CD8-positive, alpha-beta memory T cell (primary cell): ENCODE measurements around the gene INTS7. TPM values are rescaled to one million over a fixed set of nuclear protein-coding genes. Genes with fewer than 3 reads are reported as not detected.
"Not testable (repeated sequence)": the region's sequence is repeated elsewhere in the genome, so short reads cannot be mapped to it uniquely, and the experiment has no call there.

Source experiments
- CTCF ChIA-PET: fragments of 350-600 bp; sonication (Branson Sonifier 250); formaldehyde crosslinking; loops from one replicate; lab custom pipeline; 2021; ENCODE audit warnings: antibody characterized with exemption; lab: Charles Lee
- POLR2A ChIA-PET: fragments of 350-600 bp; sonication (Branson Sonifier 250); formaldehyde crosslinking; loops from one replicate; lab custom pipeline; 2021; ENCODE audit warnings: antibody characterized with exemption; lab: Charles Lee
- DNase-seq, 5 donors: peaks; one replicate each; pipeline versions ENCODE4 v3.0.0 to v3.0.0-alpha.2; 2020 to 2022; ENCODE audit warnings: mixed read lengths in 1 of 5
- H3K27ac ChIP-seq: one replicate; pipeline ENCODE4 v1.7.0; 2013; ENCODE audit warnings: low read depth, mild to moderate bottlenecking, low read length, moderate library complexity
- H3K27me3 ChIP-seq: 2 replicates; pipeline ENCODE4 v1.7.0; 2013; ENCODE audit warnings: low read length, mild to moderate bottlenecking; ENCODE audit not compliant: insufficient read depth, poor library complexity, severe bottlenecking
- H3K36me3 ChIP-seq: 2 replicates; pipeline ENCODE4 v1.7.0; 2013; ENCODE audit warnings: mild to moderate bottlenecking, low read length, moderate library complexity; ENCODE audit not compliant: insufficient read depth
- H3K4me1 ChIP-seq: 2 replicates; pipeline ENCODE4 v1.7.0; 2013; ENCODE audit warnings: mild to moderate bottlenecking, low read length, moderate library complexity; ENCODE audit not compliant: insufficient read depth
- H3K4me3 ChIP-seq: 2 replicates; pipeline ENCODE4 v1.7.0; 2013; ENCODE audit warnings: mild to moderate bottlenecking, low read length
- H3K9me3 ChIP-seq: 2 replicates; pipeline ENCODE4 v1.7.0; 2013; ENCODE audit warnings: mild to moderate bottlenecking, low read length
- H3K27ac Mint-ChIP-seq, 8 donors: one replicate each; pipeline ENCODE4 v1.8.0; 2020 to 2021; ENCODE audit warnings: mixed read lengths in 8 of 8, mild to moderate bottlenecking in 6 of 8, inconsistent platforms in 3 of 8, moderate library complexity in 3 of 8
- H3K27me3 Mint-ChIP-seq, 2 donors: one replicate each; pipeline ENCODE4 v1.8.0; 2020 to 2021; ENCODE audit warnings: mixed read lengths in 2 of 2, mild to moderate bottlenecking in 1 of 2, moderate library complexity in 1 of 2
- H3K36me3 Mint-ChIP-seq, 3 donors: one replicate each; pipeline ENCODE4 v1.8.0; 2020 to 2021; ENCODE audit warnings: mixed read lengths in 3 of 3, inconsistent platforms in 1 of 3, mild to moderate bottlenecking in 1 of 3
- H3K4me1 Mint-ChIP-seq, 3 donors: one replicate each; pipeline ENCODE4 v1.8.0; 2020 to 2021; ENCODE audit warnings: mixed read lengths in 3 of 3, inconsistent platforms in 1 of 3, mild to moderate bottlenecking in 1 of 3
- H3K4me3 Mint-ChIP-seq, 7 donors: one replicate each; pipeline ENCODE4 v1.8.0; 2020 to 2021; ENCODE audit warnings: mixed read lengths in 7 of 7, mild to moderate bottlenecking in 6 of 7, moderate library complexity in 4 of 7, inconsistent platforms in 2 of 7
- H3K9me3 Mint-ChIP-seq, 5 donors: one replicate each; pipeline ENCODE4 v1.8.0; 2020 to 2022; ENCODE audit warnings: mixed read lengths in 5 of 5, mild to moderate bottlenecking in 3 of 5, moderate library complexity in 2 of 5, inconsistent platforms in 1 of 5
- polyA plus RNA-seq: library from polyadenylated mRNA; unstranded; fragments of 300-500 nt; fragmentation: Illumina TruSeq; gene quantifications from one replicate; pipeline ENCODE4 v1.2.3, GENCODE V29; 2021
- total RNA-seq, 2 experiments: library from RNA; stranded (reverse); gene quantifications; one replicate each; pipeline ENCODE4 v1.2.3, GENCODE V29; 2021

INTS7 gene
- total and polyA plus RNA-seq, 3 experiments from 2014 or later: 11.5 to 36.0 (median 35.2) TPM

DNA sequence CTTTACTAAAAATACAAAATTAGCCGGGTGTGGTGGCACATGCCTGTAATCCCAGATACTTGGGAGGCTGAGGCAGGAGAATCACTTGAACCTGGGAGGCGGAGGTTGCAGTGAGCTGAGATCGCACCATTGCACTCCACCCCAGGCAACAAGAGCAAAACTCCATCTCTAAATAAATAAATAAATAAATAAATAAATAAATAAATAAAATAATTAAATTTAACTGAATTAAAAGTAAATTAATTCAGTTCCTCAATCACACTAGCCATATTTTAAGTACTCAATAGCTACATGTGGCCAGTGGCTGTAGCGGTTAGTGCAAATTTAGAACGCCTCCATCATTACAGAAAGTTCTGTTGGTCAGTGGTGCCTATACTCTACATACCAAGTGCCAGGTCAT lies 97.9 kb downstream of the INTS7 start:
- H3K27ac Mint-ChIP-seq, H3K9me3 Mint-ChIP-seq, H3K27ac ChIP-seq, DNase-seq, H3K9me3 ChIP-seq, H3K27me3 ChIP-seq, H3K27me3 Mint-ChIP-seq, CTCF ChIA-PET, H3K4me3 Mint-ChIP-seq, H3K36me3 ChIP-seq, H3K4me3 ChIP-seq: not testable (repeated sequence)
- H3K36me3 Mint-ChIP-seq: peaks cover 0 to 10% (median 7%) of the 10 kb centered on the region in 3 donors
- H3K4me1 Mint-ChIP-seq: peaks cover 22 to 50% (median 44%) of the 10 kb centered on the region in 3 donors
- POLR2A ChIA-PET: interaction anchor here (0.7 kb wide), 1 partner anchor 1211 kb away, joined by 3 read pairs; no protein-coding TSS in a partner anchor
- peaks cover 20% of the 10 kb centered on the region for H3K4me1 ChIP-seq

DNA sequence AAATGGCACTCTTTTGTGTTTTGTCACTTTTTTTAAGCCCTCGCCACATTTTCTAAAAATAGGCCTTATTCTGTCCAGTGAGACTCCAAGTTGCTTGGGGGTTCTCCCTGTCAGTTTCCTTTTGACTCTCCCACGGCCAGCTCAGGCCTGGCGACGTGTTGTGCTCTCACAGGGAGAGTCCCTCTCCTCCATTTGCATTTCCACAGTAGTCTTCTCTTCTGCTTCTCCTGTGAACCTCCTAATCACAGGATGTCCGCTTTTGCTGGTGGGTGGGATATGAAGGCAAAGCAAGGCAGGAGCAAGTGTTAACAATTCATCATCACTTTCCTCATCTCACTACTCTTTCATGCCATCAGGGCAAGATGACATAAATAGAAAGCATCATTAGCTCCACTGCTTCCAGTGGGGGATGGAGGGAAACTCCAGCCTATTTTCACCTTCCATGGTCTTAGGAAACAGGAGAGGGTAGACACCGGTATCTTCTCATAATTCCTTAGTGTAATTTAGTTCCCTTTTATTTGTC lies 99.8 kb downstream of the INTS7 start:
- POLR2A ChIA-PET: no interaction called here

DNA sequence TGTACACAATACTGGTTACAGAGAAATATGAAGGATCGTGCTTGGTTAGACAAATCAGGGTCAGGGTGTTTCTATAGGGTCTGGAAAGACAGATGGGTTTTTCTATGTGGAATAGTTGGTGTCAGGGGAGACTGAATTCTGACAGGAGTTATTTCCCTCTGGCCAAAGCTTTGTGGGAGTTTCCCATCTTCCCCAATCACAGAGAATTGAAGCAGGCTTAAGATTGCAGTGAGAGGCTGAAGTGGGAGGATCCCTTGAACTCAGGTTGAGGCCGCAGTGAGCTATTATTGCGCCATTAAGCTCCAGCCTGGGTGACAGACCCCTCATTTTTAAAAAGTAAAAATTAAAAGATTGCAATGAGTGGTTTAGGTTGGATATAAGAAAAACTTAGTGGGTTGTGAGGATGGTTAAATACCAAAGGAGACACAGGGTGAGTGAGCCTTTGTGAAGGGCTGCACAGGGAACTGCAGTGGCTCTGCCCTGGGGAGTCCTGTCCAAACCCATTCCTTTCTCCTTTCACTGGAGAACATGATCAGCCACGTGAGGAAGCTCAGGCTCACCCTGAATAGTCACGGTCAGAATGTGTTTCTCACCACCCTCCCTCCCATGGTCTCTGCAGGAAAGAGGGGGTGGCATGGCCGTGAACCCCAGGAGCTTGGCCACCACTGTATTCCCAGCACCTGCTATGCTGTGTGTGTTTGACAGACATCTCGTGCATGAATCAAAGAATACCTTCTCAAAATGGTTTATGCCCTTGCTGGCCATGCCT lies 101.2 kb downstream of the INTS7 start:
- Histone ChIP-seq H3K9me3 (no peaks in the 10 kb centered on the region), H3K27ac (no peak overlapping the region), H3K4me3 (no peak overlapping the region), H3K27me3 (no peaks in the 10 kb centered on the region), H3K4me1 (peaks cover 11% of the 10 kb centered on the region), H3K36me3 (no peaks in the 10 kb centered on the region)
- H3K4me3 Mint-ChIP-seq: no peak overlapping the region
- H3K4me1 Mint-ChIP-seq: peaks cover 18 to 32% (median 28%) of the 10 kb centered on the region in 3 donors
- H3K9me3 Mint-ChIP-seq: no peaks in the 10 kb centered on the region
- peak overlapping the region in 3 of 8 donors; percentile 11 to 63 (median 11) for H3K27ac Mint-ChIP-seq
- POLR2A ChIA-PET: no interaction called here
- peaks cover 0 to 4% (median 0%) of the 10 kb centered on the region in 3 donors for H3K36me3 Mint-ChIP-seq
- no peak for DNase-seq
- CTCF ChIA-PET: no interaction called here
- H3K27me3 Mint-ChIP-seq: peaks cover 6 to 13% of the 10 kb centered on the region in 2 donors

More for the DNA sequence above, 99.8 kb downstream of the INTS7 start:
- Histone ChIP-seq H3K4me3 (no peak overlapping the region), H3K27me3 (no peaks in the 10 kb centered on the region), H3K9me3 (no peaks in the 10 kb centered on the region), H3K4me1 (peaks cover 20% of the 10 kb centered on the region), H3K27ac (no peak overlapping the region), H3K36me3 (no peaks in the 10 kb centered on the region)
- Mint-ChIP-seq H3K27me3 (peaks cover 3 to 4% of the 10 kb centered on the region in 2 donors), H3K36me3 (no peaks in the 10 kb centered on the region), H3K4me3 (peak overlapping the region in 6 of 7 donors; percentile 20 to 83 (median 54)), H3K9me3 (no peaks in the 10 kb centered on the region), H3K27ac (peak overlapping the region in 6 of 8 donors; percentile 8 to 86 (median 41)), H3K4me1 (peaks cover 20 to 44% (median 39%) of the 10 kb centered on the region in 3 donors)
- CTCF ChIA-PET: no interaction called here
- DNase-seq: no peak

DNA sequence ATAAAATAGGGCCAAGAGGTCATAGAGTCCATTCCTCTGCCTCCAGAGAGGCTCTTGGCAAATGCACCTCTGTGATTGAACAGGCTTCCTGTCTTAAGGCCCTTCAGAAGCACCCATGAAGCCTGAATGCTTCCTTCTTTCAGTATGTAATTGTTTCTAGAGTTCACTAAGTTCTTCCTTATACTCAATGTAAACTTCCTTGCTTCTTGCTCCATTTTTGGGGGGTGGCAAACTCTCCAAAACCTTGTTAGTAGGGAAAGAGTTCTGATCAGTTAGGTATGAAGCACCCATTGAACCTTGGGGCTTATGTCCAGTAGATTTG lies 102.5 kb downstream of the INTS7 start:
- H3K27me3 ChIP-seq: no peaks in the 10 kb centered on the region
- H3K4me3 ChIP-seq: no peak overlapping the region
- no peak overlapping the region for H3K4me3 Mint-ChIP-seq
- no peaks in the 10 kb centered on the region for H3K36me3 ChIP-seq
- H3K27ac Mint-ChIP-seq: no peak overlapping the region
- ChIA-PET POLR2A (no interaction called here), CTCF (no interaction called here)
- H3K27ac ChIP-seq: no peak overlapping the region
- no peak for DNase-seq
- peaks cover 9 to 19% (median 15%) of the 10 kb centered on the region in 3 donors for H3K4me1 Mint-ChIP-seq
- peaks cover 0 to 4% (median 0%) of the 10 kb centered on the region in 3 donors for H3K36me3 Mint-ChIP-seq
- H3K27me3 Mint-ChIP-seq: peaks cover 6 to 13% of the 10 kb centered on the region in 2 donors
- H3K4me1 ChIP-seq: peaks cover 2% of the 10 kb centered on the region
- H3K9me3 ChIP-seq: no peaks in the 10 kb centered on the region
- no peaks in the 10 kb centered on the region for H3K9me3 Mint-ChIP-seq

DNA sequence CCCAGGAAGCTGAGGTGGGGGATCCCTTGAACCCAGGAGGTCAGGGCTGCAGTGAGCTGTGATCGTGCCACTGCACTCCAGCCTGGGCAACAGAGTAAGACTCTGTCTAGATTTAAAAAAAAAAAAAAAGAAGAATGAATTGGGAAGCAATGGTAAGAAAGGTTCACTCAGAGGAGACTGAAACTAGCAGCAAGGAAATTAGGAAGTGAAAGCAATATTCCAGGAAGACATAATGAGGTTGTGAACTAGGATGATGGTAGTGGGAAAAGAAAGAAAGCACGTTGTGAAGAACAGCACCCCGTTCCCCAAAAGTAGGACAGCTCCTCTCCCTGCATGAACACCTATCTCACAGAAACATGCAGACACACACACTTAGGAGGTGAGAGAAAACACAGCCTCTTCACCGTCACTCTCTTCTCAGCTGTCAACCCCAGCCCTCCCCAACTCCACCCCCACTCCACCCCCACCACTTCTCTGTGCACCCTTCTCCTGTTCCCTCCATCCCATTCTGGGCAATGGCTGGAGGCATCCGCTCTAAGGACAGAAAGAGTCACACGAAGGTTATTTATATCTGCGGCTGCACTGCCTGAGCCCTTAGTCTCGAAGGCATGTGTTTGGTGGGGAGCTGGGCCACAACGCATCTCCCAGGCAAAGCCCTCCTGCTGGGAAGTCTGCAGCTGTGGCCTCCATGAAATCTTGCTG lies 103.0 kb downstream of the INTS7 start:
- POLR2A ChIA-PET: no interaction called here
- no peaks in the 10 kb centered on the region for H3K9me3 Mint-ChIP-seq

DNA sequence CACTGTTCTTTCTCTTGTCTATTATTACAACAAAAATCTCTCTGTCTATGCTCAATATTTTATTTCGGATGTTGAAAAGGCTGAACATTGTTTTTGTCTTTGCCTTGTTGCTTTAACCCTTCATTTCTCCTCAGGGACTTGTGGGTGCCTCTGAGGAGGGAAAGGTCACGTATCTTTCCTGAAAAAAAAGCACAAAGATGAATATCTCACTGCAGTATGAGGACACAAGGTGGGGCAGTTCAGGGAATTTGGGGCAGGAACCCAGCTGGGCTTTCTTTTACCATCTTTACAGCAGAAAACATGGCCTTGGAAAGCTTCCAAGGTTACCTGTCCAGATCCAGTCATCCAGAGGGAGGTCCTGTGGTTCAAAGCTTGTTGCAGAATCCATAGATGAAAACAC lies 105.7 kb downstream of the INTS7 start:
- Histone ChIP-seq H3K4me1 (no peaks in the 10 kb centered on the region), H3K4me3 (no peak overlapping the region), H3K36me3 (no peaks in the 10 kb centered on the region), H3K27me3 (no peaks in the 10 kb centered on the region), H3K27ac (peak overlapping the region; percentile 45), H3K9me3 (no peaks in the 10 kb centered on the region)
- Mint-ChIP-seq H3K27ac (peak overlapping the region in 1 of 8 donors; percentile 56), H3K27me3 (peaks cover 6 to 13% of the 10 kb centered on the region in 2 donors), H3K36me3 (peaks cover 0 to 4% (median 0%) of the 10 kb centered on the region in 3 donors), H3K4me1 (peaks cover 0 to 4% (median under 1%) of the 10 kb centered on the region in 3 donors), H3K9me3 (no peaks in the 10 kb centered on the region), H3K4me3 (no peak overlapping the region)
- ChIA-PET CTCF (no interaction called here), POLR2A (no interaction called here)
- DNase-seq: no peak

More for the DNA sequence above, 103.0 kb downstream of the INTS7 start:
- Histone ChIP-seq H3K9me3 (no peaks in the 10 kb centered on the region), H3K4me1 (no peaks in the 10 kb centered on the region), H3K27me3 (no peaks in the 10 kb centered on the region), H3K27ac (no peak overlapping the region), H3K4me3 (no peak overlapping the region), H3K36me3 (no peaks in the 10 kb centered on the region)
- peaks cover 6 to 13% of the 10 kb centered on the region in 2 donors for H3K27me3 Mint-ChIP-seq
- peaks cover 0 to 4% (median 0%) of the 10 kb centered on the region in 3 donors for H3K36me3 Mint-ChIP-seq
- peaks cover 7 to 16% (median 14%) of the 10 kb centered on the region in 3 donors for H3K4me1 Mint-ChIP-seq
- CTCF ChIA-PET: no interaction called here
- DNase-seq: no peak
- H3K27ac Mint-ChIP-seq: no peak overlapping the region
- no peak overlapping the region for H3K4me3 Mint-ChIP-seq

DNA sequence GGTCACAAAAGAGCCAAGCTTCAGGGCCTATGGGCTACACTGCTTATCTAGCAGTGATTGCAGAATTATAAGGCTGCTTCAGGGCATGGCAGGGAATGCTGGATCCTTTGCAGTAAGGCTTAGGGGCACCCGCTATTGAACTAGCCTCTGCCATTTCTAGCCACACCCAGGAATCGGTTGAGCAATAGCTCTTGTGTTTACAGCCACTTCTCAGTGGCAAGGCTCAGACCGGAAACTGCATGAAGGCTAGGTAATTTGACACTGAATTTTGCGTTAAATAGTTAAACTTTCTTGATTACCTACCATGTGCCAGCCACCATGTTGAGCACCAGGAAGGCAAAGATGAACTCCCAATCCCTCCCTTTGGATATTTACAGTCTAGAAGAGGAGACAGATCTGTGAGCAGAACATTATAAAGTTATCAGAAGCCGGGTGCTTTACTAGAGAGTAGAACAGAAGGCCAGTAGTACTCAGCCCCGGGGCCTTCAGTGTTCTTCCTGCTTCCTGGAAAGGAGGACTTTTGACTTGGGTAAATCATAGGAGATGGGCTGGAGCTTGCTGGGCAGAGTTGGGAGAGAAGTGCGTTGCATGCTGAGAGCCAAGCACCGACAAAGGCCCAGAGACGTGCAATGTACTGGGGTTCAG lies 106.2 kb downstream of the INTS7 start:
- Mint-ChIP-seq H3K4me1 (no peaks in the 10 kb centered on the region), H3K27me3 (peaks cover 6 to 13% of the 10 kb centered on the region in 2 donors), H3K9me3 (no peaks in the 10 kb centered on the region), H3K36me3 (peaks cover 0 to 4% (median 0%) of the 10 kb centered on the region in 3 donors), H3K27ac (peak overlapping the region in 1 of 8 donors; percentile 69), H3K4me3 (no peak overlapping the region)
- no peak for DNase-seq
- Histone ChIP-seq H3K4me3 (no peak overlapping the region), H3K36me3 (no peaks in the 10 kb centered on the region), H3K27me3 (no peaks in the 10 kb centered on the region), H3K4me1 (no peaks in the 10 kb centered on the region), H3K27ac (peak overlapping the region; percentile 45), H3K9me3 (no peaks in the 10 kb centered on the region)
- ChIA-PET POLR2A (no interaction called here), CTCF (no interaction called here)
